ENCODE data around the gene DMAC2.

DNA sequence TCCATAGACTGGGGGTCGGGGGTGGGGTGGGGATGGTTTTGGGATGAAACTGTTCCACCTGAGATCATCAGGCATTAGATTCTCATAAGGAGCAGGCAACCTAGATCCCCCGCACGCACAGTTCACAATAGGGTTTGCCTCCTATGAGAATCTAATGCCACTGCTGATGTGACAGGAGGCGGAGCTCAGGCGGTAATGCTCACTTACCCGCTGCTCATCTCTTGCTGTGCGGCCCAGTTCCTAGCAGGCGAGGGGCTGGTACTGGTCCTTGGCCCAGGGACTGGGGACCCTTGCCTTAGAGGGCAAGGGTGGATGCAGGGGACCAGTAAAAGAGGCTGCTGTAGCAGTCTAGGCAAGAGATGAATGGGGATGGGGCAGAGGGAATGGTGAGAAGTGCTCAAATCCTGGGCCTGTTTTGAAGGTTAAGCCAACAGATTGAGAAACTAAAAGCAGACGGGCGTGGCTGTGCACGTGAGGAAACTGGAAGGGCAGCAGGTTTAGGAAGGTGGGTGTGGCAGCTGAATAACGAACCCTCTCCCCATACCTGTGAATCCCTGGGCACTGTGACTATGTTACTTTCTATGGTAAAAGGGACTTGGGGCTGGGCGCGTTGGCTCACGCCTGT is 1.7 kb upstream of the DMAC2 start:
- TF ChIP-seq POLR2A (IDR thresholded peaks at IDR 0.05), result no peak
- TF ChIP-seq, protein P1, sequence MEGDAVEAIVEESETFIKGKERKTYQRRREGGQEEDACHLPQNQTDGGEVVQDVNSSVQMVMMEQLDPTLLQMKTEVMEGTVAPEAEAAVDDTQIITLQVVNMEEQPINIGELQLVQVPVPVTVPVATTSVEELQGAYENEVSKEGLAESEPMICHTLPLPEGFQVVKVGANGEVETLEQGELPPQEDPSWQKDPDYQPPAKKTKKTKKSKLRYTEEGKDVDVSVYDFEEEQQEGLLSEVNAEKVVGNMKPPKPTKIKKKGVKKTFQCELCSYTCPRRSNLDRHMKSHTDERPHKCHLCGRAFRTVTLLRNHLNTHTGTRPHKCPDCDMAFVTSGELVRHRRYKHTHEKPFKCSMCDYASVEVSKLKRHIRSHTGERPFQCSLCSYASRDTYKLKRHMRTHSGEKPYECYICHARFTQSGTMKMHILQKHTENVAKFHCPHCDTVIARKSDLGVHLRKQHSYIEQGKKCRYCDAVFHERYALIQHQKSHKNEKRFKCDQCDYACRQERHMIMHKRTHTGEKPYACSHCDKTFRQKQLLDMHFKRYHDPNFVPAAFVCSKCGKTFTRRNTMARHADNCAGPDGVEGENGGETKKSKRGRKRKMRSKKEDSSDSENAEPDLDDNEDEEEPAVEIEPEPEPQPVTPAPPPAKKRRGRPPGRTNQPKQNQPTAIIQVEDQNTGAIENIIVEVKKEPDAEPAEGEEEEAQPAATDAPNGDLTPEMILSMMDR (IDR thresholded peaks at IDR 0.05), result no peak
